Endometrial microvascular endothelial cells (primary cell): ENCODE measurements around the gene LUC7L3. TPM values are rescaled to one million over a fixed set of nuclear protein-coding genes. Genes with fewer than 3 reads are reported as not detected.

Source experiments
- in situ Hi-C: cut with HindIII; loops from 2 replicates; pipeline ENCODE4 v1.10.0; 2017; ENCODE audit warnings: low sequenced_read_pairs, low pct_unique_long_range_greater_than_20kb; ENCODE audit errors: inconsistent ontology term
- total RNA-seq: library from RNA; depleted of rRNA; stranded (reverse); fragments of >200 nt; gene quantifications from one replicate; pipeline ENCODE4 v1.2.3, GENCODE V29; 2015; ENCODE audit errors: inconsistent ontology term

Gene LUC7L3
- total RNA-seq, 1 donor from 2014 or later = 15.7 TPM

- in situ Hi-C loops = no loop called here
Observed at GRCh38 chr17:50770346-50770745, 50.9 kb downstream of the LUC7L3 start.

GRCh38 chr17:50771991-50772785 is 52.8 kb downstream of the LUC7L3 start:
- in situ Hi-C loops = no loop called here

DNA sequence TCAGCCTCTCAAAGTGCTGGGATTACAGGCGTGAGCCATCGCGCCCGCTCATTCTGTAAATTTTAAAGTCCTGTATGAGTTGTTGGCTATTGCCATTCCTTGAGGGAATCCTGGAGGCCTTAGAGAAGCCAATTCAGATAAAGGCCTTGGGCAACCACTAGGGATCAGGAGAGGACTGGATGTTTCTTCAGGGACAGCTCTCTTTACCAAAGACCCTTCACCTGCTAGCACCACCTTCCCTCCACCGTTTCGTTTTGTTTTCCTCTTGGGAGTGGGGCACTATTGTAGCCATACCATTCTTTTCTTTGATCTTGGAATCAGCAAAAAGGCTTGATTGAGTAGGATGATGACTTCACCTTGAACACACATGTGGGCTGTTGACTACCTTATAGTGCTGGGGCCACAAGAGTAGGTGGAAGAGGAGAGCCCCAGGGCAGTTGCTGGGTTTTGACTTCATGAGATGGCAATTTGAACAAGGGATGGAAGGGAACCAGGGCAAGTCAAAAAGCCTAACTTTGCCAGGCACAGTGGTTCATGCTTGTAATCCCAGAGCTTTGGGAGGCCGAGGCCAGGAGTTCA is 54.9 kb downstream of the LUC7L3 start:
- in situ Hi-C loops = no loop called here

DNA sequence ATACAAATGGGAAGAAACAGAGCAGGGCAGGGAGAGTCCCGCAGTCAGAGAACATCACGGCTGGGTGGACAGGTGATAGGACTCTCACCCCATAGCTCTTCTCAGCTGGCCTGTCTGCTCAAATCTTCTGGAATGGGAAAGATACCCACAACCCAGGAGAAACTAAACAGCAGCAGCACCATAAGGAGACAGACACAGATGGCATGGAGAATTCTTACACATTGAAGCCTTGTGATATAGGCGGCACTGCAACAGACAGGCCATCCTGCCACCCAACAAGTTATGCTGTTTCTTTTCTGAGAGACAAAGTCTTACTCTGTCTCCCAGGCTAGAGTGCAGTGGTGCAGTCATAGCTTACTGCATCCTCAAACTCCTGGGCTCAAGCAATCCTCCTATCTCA is 56.5 kb downstream of the LUC7L3 start:
- in situ Hi-C loops = no loop called here

DNA sequence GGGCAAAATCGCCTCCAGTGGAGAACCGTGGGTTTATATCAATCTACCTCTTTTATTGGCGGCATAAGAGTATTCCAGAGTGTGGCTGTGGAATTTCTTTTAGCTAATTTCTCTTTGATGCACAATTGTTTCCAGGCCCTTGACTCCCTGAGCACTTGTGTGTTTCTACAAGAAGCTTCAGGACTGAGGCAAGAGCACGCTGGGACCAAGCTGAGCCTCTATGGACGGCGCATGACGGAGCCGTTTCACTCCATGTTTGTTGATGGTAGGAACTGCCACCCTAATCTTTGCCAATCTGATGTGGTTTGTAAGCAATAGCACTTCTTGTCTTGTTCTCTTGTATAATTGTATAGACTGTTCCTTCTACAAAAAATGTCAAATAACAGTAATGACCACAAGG is 59.1 kb downstream of the LUC7L3 start:
- in situ Hi-C loops = no loop called here

DNA sequence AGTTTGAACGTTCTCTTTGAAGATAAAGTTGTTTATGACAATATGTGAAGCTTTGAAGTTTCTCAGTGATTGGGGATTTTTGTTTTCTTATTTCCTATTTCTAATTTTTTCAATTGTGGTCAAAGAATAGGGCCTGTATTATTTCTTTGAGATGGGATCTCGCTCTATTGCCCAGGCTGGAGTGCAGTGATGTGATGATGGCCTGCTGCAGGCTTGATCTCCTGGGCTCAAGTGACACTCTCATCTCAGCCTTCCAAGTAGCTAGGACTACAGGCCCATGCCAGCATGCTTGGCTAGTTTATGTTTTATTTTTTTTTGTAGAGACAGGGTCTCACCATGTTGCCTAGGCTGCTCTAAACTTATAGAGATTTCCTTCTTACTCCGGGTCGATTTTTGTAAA is 59.6 kb downstream of the LUC7L3 start:
- in situ Hi-C loops = no loop called here

- in situ Hi-C loops = no loop called here
Observed at GRCh38 chr17:50779747-50780353, 60.4 kb downstream of the LUC7L3 start.

DNA sequence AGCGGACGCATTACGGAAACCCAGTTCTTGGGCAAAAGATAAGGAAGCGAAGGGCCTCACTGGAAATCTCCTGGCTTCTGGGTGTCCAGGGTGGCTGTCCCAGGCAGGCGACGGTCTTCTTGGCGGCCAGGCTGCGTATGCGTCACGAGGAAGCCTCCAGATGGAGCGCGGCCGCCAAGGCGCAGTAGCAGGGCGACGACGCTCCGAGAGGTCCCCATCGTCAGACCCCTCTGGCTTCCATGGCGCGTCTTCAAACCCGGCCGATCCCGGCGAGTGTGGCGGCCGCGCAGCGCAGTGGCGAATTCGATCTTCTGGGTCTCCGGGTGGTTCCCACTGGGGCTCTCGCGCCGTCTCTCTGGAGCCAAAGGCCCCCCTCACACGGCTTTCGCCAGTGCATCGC is 61.8 kb downstream of the LUC7L3 start:
- in situ Hi-C loops = no loop called here

- in situ Hi-C loops = no loop called here
Observed at GRCh38 chr17:50783193-50783660, 63.8 kb downstream of the LUC7L3 start.

DNA sequence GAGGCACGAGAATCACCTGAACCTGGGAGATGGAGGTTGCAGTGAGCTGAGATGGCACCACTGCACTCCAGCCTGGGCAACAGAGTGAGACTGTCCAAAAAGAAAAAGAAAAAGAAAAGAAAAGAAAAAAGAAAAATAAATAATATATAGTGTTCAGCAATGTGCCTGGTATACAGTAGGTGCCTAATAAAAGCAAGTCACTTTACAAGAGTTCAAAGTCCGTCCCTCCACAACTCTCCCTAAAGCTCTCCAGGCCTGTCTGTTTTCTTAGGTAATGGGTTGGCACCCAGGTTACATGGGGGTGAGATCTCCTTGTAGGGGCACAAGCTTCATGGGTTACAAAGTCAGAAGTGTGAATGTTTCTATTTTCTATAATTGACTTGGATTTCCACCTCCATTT is 64.5 kb downstream of the LUC7L3 start:
- in situ Hi-C loops = no loop called here

- in situ Hi-C loops = no loop called here
Observed at GRCh38 chr17:50785126-50785525, 65.7 kb downstream of the LUC7L3 start.

DNA sequence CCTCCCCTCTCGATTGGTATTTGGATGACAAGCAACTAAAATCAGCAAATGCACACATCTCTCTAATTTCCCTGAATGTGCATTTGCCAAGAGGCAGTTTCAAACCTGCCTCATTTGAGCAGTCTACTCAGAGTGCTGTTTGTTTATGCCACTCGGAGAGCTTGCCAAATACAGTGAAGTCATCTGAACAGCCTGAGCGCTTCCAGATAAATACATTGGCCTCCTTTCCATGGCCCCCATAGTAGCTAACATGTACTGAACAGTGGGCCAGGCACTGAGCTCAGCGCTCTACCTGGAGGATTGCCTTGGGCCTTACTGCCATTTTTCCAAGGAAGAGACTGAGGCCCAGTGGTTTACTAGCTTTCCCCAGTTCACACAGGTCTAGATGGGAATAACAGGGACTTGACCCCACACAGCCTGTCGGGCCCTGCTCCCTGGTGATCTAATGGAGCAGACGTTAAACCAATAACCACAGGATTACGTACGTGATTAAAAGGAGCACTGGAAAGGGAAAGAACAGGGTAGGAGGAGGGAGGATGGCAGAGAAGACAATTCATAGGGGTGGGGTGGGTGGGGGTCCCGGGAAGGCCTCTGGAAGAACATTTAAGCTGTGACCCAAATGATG is 66.7 kb downstream of the LUC7L3 start:
- in situ Hi-C loops = no loop called here

DNA sequence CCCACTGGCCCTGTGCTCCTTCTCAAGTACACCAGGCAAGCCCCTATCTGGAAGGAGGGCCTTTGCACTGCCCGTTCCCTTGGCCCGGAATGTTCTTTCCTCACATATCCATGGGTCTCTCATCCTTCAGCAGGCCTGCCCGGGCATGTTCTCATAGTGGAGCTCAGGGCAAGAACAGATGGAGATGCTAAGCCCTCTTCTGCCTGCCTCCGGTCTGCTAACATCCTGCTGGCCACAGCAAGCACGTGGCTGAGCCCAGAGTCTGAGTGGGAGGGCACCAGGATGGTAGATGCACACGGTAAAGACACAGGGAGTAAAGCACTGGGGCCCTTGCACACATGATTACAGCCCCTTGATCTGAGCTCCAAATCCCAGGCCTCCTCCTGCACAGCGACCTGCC is 67.7 kb downstream of the LUC7L3 start:
- in situ Hi-C loops = no loop called here

DNA sequence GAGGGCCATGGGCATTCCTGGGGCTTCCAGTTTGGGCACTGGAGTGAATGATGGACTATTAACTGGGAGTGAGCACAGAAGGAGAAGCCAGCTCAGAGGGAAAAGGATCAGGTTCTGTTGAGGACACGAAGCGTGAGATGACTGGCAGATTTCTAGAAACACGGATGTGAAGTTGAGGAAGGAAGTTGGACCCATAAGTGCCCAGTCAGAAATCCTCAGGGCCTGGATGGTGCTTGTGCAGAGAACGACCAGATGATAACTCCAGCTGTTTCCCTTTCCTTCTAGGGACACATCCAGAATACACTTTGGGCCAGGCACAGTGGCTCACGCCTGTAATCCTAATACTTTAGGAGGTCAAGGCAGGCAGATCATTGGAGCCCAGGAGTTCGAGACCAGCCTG is 71.2 kb downstream of the LUC7L3 start:
- in situ Hi-C loops = no loop called here

DNA sequence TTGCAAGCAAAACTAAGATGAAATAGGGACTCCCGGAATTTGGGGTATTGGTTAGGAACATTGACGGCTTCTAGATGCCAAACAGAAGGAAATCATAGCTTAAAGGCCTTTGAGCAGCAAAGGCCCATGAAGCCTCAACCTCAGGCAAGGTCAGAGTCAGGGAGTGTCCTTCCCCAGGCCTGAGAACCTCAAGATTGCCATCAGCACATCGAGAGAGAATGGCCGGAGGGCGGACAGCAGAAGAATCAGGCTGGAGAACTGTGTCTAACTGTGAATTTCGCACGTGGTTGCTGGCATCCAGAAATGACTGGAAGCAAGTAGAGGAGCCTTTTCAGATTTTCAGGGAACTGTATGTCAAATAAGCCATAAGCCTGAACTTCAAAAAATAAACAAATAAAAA is 72.7 kb downstream of the LUC7L3 start:
- in situ Hi-C loops = no loop called here

GRCh38 chr17:50793007-50793406 is 73.6 kb downstream of the LUC7L3 start:
- in situ Hi-C loops = no loop called here

DNA sequence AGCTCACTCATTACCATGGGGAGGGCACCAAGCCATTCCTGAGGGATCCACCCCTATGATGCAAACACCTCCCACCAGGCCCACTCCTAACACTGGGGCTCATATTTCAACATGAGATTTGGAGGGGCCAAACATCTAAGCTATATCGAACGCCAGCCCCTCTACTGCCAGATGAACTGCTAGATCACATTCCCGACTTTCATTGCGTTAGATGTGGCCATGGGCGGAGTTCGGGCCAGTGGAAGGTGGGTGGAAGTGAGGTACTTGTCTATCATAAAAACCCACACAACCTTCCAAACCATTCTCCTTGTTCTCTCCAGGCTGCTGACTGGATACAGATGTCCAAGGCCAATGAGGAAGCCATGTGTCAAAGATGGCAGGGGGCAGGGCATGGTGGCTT is 75.0 kb downstream of the LUC7L3 start:
- in situ Hi-C loops = no loop called here

GRCh38 chr17:50797135-50797810 is 77.9 kb downstream of the LUC7L3 start:
- in situ Hi-C loops = no loop called here
